ENCODE data around the gene PYROXD2.

PYROXD2 gene

DNA sequence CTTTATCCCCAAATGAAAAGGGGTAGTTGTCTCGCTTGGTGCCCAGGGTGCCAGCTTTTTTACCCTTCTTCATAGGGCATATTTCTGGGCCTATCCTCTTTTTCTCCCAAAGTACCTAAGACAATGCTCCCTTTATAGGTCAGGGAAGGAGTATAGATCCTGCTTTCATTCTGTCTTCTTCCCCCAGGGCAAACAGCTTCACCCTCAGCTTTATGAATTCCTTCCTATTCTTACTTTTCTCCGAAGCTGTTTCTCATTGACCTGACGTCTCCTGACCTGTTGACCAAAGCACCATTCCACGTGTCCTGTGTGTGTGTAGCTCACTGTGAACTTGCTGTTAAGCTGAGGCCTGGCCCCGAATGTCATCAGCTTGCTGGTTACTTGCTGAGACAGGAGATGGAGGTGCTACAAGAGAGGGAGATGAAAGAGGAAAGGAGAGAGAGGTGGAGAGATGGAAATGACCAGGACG lies 48.9 kb downstream of the PYROXD2 start:
- DNase-seq (ENCODE audit: low read depth) = no peak

DNA sequence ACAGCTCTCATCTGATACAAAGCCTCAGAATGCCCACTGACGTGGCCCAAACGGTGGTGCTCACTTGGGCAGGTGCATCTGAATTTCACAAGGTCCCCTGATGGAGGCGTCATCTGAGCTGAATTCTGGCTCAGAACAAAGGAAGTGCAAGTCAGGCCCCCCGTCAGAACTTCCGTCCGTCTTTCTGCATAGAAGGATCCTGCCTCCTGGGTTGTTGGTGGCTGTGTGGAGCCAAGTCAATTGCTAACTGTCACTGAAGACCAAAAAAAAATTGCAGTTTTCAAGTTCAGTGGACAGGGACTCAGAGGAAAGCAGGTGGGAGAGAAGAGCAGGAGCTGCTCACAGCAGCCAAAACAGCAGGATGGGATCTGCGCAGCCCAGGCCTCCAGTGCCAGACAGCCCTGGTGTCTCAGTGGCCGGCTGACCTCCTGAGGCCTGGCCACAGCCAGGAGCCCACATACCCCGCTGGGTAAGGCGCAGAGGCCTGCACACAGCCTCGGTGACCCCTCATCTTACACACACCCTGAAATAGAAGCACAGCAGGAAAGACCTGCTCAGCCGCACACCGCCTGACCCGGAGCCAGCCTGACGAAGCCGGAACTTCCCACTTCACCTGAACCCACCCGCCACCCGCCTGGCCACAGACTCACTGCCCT lies 49.4 kb downstream of the PYROXD2 start:
- TF ChIP-seq, protein P1, sequence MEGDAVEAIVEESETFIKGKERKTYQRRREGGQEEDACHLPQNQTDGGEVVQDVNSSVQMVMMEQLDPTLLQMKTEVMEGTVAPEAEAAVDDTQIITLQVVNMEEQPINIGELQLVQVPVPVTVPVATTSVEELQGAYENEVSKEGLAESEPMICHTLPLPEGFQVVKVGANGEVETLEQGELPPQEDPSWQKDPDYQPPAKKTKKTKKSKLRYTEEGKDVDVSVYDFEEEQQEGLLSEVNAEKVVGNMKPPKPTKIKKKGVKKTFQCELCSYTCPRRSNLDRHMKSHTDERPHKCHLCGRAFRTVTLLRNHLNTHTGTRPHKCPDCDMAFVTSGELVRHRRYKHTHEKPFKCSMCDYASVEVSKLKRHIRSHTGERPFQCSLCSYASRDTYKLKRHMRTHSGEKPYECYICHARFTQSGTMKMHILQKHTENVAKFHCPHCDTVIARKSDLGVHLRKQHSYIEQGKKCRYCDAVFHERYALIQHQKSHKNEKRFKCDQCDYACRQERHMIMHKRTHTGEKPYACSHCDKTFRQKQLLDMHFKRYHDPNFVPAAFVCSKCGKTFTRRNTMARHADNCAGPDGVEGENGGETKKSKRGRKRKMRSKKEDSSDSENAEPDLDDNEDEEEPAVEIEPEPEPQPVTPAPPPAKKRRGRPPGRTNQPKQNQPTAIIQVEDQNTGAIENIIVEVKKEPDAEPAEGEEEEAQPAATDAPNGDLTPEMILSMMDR (conservative IDR thresholded peaks at IDR 0.05; ENCODE audit: low read length) = no peak
- DNase-seq (ENCODE audit: low read depth) = no peak
- no peak overlapping the region for H3K4me3 ChIP-seq (ENCODE audit: low read length)

More for the DNA sequence above, 48.9 kb downstream of the PYROXD2 start:
- TF ChIP-seq, protein P1 (conservative IDR thresholded peaks at IDR 0.05; ENCODE audit: low read length) = no peak
- no peak overlapping the region for H3K4me3 ChIP-seq (ENCODE audit: low read length)

DNA sequence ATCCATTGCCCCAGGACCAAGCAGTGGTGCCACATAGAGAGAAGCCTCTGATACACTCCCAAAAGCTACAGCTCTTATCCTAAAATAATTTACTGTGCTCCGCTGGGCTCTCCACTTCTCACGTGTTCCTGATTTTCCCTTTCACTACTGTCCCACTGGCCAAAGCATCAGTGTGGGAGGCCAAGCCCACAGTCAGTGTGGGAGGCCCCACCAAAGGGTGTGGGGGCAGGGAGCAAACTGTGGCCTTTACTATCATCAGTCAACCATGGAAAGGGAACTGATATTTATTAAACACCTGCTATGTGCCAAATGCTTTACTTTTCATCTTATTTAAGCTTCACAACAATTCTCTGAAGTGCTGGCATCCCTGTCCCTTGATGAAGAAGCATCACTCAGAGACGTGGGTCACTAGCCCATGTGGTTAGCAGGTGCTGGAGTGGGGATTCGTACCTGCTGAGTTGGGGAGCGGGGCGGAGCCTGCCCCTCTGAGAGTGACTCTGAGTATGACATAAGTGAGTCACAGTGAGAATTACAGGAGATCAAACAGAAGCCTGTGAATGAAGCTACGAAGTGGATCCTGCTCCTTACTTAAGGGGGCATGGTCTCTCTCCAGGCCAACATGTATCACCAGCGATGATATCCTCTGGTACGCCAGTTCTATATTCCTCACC lies 50.4 kb downstream of the PYROXD2 start:
- TF ChIP-seq, protein P1 (conservative IDR thresholded peaks at IDR 0.05; ENCODE audit: low read length) = no peak

DNA sequence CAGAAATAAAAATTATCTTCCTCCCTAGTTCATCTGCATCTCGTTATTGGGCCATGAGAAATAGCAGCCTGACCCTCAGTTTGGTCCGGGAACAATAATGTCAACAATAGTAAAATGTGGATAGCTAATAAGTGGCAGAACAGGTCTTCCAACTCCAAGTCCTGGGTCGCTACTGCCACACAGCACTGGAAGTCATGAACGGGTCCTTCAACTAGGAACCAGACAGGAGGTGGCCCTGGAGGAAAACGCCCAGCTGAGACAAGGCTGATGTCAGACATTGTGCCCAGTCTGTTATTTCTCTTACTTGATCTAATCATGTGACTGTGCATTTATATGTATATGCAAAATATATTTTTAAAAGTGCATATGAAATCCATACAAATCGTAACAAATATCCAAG lies 51.8 kb downstream of the PYROXD2 start:
- TF ChIP-seq, protein P1 (conservative IDR thresholded peaks at IDR 0.05; ENCODE audit: low read length) = no peak
- DNase-seq (ENCODE audit: low read depth) = no peak
- H3K4me3 ChIP-seq (ENCODE audit: low read length) = no peak overlapping the region

More for the DNA sequence above, 50.4 kb downstream of the PYROXD2 start:
- no peak overlapping the region for H3K4me3 ChIP-seq (ENCODE audit: low read length)
- no peak for DNase-seq (ENCODE audit: low read depth)

DNA sequence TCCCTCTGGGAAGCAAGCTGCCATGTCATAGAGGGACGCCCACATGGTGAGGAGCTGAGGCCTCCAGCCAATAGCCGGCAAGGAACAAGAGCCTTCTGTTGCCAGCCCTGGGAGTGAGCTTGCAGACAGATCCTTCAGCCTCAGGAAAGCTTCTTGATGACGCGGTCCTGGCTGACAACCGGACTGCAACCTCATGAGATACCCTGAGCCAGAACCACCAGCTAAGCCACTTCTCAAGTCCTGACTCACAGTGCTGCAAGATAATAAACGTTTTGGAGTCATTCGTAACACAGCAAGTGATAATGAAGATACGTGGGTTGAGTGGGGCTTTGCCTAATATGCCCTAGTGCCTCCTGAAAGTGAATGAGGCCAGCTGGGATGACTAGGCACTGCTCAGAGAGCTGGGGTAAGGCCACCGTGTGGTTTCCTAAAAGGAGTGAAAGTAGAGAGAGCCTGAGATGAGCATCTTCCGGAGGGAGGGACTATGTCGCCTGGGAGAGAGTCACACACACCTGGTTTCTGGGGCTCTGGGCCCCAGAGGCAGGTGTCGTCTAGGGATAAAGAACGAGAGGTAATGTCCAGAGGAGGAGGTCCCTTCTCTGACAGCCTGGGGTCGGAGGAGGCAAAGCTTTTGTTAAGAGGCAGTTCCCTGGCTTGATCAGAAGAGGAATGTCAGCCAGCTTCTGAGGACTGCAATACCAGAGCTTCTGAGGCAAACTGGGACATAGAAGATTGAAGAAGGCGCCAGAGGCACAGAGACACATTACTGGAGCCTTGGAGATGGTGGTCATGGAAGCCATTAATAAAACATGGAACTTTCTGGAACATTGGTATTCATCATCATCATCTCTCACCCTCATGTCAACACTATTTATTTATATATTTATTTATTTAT lies 53.6 kb downstream of the PYROXD2 start:
- TF ChIP-seq, protein P1 (conservative IDR thresholded peaks at IDR 0.05; ENCODE audit: low read length) = peak; percentile 31; the same call in 1 of the 2 replicates
- DNase-seq (ENCODE audit: low read depth) = peak; percentile 99
- peak overlapping the region; percentile 56 for H3K4me3 ChIP-seq (ENCODE audit: low read length)

DNA sequence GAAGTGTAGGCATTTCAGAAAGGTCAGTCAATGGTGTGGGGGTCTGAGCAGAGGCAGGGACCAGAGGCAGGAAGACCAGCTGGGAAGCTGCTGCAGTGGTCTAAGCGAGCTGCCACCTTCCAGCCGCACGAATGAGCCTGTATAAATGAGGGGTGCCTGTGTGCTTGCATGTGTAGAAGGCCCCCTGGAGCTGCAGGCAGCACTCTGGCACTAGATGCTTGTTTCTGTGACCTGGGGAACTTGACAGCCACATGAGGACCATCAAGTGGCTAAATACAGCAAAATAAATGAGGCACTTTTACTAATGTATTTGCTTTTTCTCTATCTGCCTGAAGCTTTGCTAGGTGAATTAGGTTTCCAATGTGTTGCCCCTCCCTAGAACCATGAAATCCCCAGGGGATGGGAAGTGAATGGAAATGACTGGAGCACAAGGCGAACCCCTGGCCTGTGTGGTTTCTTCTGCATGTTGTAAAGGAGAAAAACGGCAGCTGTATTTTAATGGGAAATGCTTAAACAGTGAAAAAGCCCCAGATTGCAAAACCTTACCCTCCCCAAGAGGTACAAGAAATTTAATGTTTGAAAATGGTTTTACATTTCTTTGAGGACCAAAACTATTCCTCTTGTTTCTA lies 57.7 kb downstream of the PYROXD2 start:
- TF ChIP-seq, protein P1 (conservative IDR thresholded peaks at IDR 0.05; ENCODE audit: low read length) = no peak
- DNase-seq (ENCODE audit: low read depth) = peak; percentile 88
- no peak overlapping the region for H3K4me3 ChIP-seq (ENCODE audit: low read length)

Data from AG10803 (cell line).